Natural killer cell (primary cell): Measurements from ENCODE around the gene TMED4. TPM values are rescaled to one million over a fixed set of nuclear protein-coding genes. Genes with fewer than 3 reads are reported as not detected.

Source experiments
- ATAC-seq, 3 donors: fragments of 150-1000 bp in 2 of 3; fragments of 200-7000 bp in 1 of 3; cut with Tn5 transposase; 1 replicate in 1 of 3; 2 replicates in 2 of 3; pipeline ENCODE4 v1.10.0; 2021; ENCODE audit warnings: mild to moderate bottlenecking in 2 of 3, moderate library complexity in 2 of 3
- DNase-seq, 2 donors: peaks; one replicate each; pipeline versions ENCODE4 v3.0.0 to v3.0.0-alpha.2; 2013 to 2021; ENCODE audit warnings: mixed read lengths in 1 of 2
- H3K27ac ChIP-seq: one replicate; pipeline ENCODE4 v1.5.1; 2013; ENCODE audit warnings: mild to moderate bottlenecking, low read length
- H3K27me3 ChIP-seq: one replicate; pipeline ENCODE4 v1.6.1; 2013; ENCODE audit warnings: low read length; ENCODE audit not compliant: control insufficient read depth, insufficient read depth
- H3K36me3 ChIP-seq: one replicate; pipeline ENCODE4 v1.6.1; 2013; ENCODE audit warnings: low read length; ENCODE audit not compliant: control insufficient read depth, insufficient read depth
- H3K4me1 ChIP-seq: one replicate; pipeline ENCODE4 v1.6.1; 2013; ENCODE audit warnings: low read length; ENCODE audit not compliant: control insufficient read depth, insufficient read depth
- H3K4me3 ChIP-seq: one replicate; pipeline ENCODE4 v1.5.1; 2013; ENCODE audit warnings: low read length
- H3K9me3 ChIP-seq: one replicate; pipeline ENCODE4 v1.6.1; 2013; ENCODE audit warnings: low read length; ENCODE audit not compliant: control insufficient read depth, insufficient read depth
- H3K27ac Mint-ChIP-seq, 2 donors: one replicate each; pipeline ENCODE4 v1.8.0; 2022; ENCODE audit warnings: mild to moderate bottlenecking in 2 of 2, mixed read lengths in 2 of 2, moderate library complexity in 1 of 2
- H3K27me3 Mint-ChIP-seq, 2 donors: one replicate each; pipeline ENCODE4 v1.8.0; 2022; ENCODE audit warnings: low read depth in 2 of 2, mixed read lengths in 2 of 2
- H3K36me3 Mint-ChIP-seq: one replicate; pipeline ENCODE4 v1.8.0; 2022; ENCODE audit warnings: mixed read lengths
- H3K4me1 Mint-ChIP-seq, 2 donors: one replicate each; pipeline ENCODE4 v1.8.0; 2022; ENCODE audit warnings: mixed read lengths in 2 of 2
- H3K4me3 Mint-ChIP-seq: one replicate; pipeline ENCODE4 v1.8.0; 2022; ENCODE audit warnings: mild to moderate bottlenecking, moderate library complexity, mixed read lengths
- H3K9me3 Mint-ChIP-seq, 2 donors: one replicate each; pipeline ENCODE4 v1.8.0; 2022; ENCODE audit warnings: mixed read lengths in 2 of 2
- WGBS: methylation state at CpG from one replicate; pipeline ENCODE4 v1.1.7; 2013; ENCODE audit warnings: missing lambda C conversion rate; ENCODE audit not compliant: insufficient coverage; 5-methylcytosine and 5-hydroxymethylcytosine counted together
- intact Hi-C: fragments of 100-400 bp; cut with micrococcal nuclease; formaldehyde crosslinking; loops from one replicate; pipeline ENCODE4 v1.14.2; 2022
- total RNA-seq, 4 donors: library from RNA; stranded (reverse); fragments of 120-200 nt in 1 of 4; gene quantifications; one replicate each; pipeline versions ENCODE4 v1.2.3 to v1.2.4, GENCODE V29; 2013 to 2022
- TF ChIP-seq, protein P1 (sequence below): fragments of 200-600 bp; IDR thresholded peaks from one replicate; pipeline ENCODE4 v1.8.0; 2022; ENCODE audit warnings: antibody characterized with exemption

TMED4 gene
- total RNA-seq, 3 donors from 2014 or later (not counting 1 experiment from before 2014, with no cell fraction given): 93.1 to 101 (median 94.1) TPM

DNA sequence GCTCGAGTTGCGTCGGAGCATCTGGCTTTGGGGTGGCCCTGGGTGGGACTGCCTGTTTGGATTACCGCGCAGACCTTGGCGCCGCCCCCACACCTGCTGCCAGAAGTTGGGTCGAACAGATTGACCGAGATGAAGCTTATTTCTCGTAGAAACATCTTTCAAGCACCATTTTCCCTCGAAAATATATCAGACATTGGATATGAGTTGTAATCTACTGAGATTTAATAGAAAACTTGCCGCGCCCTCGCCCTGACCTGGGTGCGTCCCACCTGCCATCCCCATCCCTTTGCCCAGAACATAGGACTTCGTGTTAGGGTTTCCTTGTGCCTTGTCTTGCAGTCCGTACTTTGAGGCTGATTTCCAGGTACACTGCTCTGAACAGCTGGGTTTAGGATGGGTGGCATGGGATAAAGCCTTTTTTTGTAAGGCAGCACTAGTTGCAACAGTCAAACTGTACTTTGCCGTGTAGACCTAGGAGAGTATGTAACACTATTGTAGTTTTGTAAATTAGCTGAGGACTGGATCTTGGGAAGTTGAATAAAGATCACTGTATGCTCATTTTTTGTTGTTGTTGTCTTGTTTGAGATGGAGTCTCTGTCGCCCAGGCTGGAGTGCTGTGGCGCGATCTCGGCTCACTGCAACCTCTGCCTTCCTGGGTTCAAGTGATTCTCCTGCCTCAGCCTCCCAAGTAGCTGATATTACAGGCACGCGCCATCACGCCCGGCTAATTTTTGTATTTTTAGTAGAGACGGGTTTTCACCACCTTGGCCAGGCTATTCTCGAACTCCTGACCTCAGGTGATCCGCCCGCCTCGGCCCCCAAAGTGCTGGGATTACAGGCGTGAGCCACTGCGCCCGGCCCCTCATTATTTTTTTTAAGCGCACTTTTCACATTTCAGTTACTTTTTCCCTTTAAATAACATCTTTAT lies 25.4 kb upstream of the TMED4 start:
- Histone ChIP-seq H3K27ac (peak overlapping the region; percentile 92), H3K4me1 (peaks cover 28% of the 10 kb centered on the region), H3K27me3 (no peaks in the 10 kb centered on the region), H3K9me3 (no peaks in the 10 kb centered on the region), H3K4me3 (peak overlapping the region; percentile 86), H3K36me3 (no peaks in the 10 kb centered on the region)
- ATAC-seq (no peak), DNase-seq (no peak)
- TF ChIP-seq, protein P1, sequence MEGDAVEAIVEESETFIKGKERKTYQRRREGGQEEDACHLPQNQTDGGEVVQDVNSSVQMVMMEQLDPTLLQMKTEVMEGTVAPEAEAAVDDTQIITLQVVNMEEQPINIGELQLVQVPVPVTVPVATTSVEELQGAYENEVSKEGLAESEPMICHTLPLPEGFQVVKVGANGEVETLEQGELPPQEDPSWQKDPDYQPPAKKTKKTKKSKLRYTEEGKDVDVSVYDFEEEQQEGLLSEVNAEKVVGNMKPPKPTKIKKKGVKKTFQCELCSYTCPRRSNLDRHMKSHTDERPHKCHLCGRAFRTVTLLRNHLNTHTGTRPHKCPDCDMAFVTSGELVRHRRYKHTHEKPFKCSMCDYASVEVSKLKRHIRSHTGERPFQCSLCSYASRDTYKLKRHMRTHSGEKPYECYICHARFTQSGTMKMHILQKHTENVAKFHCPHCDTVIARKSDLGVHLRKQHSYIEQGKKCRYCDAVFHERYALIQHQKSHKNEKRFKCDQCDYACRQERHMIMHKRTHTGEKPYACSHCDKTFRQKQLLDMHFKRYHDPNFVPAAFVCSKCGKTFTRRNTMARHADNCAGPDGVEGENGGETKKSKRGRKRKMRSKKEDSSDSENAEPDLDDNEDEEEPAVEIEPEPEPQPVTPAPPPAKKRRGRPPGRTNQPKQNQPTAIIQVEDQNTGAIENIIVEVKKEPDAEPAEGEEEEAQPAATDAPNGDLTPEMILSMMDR: no peak
- intact Hi-C loops: loop anchor here (10.0 kb wide), 1 partner anchor 507 kb away; the partner anchor contains the start of gene TBRG4
- H3K27ac Mint-ChIP-seq: peak overlapping the region; percentile 99 to 100
- no peaks in the 10 kb centered on the region for H3K9me3 Mint-ChIP-seq
- no peaks in the 10 kb centered on the region for H3K27me3 Mint-ChIP-seq
- no peaks in the 10 kb centered on the region for H3K36me3 Mint-ChIP-seq
- H3K4me1 Mint-ChIP-seq: peaks cover 33 to 35% of the 10 kb centered on the region in 2 donors
- H3K4me3 Mint-ChIP-seq: peak overlapping the region; percentile 99
- WGBS: 53% methylated on average over 33 of the region's 35 CpGs

DNA sequence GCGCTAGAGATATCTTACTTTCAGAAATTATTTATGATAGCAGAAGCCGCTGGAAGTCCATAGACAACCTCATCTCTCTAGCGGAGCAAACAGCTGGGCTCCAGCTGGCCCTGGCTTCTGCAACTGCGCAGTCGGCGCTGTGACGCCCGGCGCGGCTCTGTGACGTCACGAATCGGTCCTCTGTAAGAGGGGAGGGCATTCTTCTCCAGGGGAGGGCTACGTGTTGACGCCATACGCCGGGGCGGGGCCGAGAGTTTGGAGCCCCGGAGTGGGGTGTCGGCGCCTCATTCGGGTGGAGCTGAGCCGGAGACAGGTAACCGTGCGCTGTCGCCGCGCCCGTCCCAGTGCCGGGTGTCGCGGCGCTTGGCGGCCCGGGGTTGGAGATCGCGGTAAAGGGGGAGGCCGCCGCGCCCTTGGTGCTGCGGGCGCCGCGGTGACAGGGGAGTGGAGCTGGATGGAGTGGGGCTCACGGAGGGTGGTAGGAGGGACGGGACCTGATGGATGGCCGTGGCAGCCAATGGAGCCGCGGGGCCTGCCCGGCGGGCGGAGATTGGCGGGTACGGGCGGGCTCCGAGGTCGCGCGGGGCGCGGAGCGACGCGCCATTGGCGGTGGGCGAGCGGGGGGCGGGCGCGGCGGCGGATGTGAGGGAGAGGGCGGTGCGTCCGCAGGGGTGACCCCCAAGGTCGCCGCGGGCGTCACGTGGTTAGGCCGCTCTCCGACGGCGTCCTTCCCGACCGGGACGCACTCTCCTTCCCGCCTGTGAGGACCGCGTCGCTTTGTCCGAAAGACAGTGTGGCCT lies 24.5 kb upstream of the TMED4 start, which contains the start of gene OGDH:
OGDH (plus strand) TSS at position 287 of the 800 bp plus-strand sequence. CDS start 17,717 bp downstream, outside the sequence.
- under 1% methylated on average over 93 of the region's 93 CpGs for WGBS
- H3K4me1 Mint-ChIP-seq: peaks cover 27 to 35% of the 10 kb centered on the region in 2 donors
- DNase-seq (peak; percentile 99 to 100), ATAC-seq (peak; percentile 90 to 98 (median 92))
- no peaks in the 10 kb centered on the region for H3K36me3 Mint-ChIP-seq
- Histone ChIP-seq H3K9me3 (no peaks in the 10 kb centered on the region), H3K36me3 (no peaks in the 10 kb centered on the region), H3K4me3 (peak within 1 kb of the TSS; percentile 86), H3K27me3 (no peaks in the 10 kb centered on the region), H3K4me1 (peaks cover 28% of the 10 kb centered on the region), H3K27ac (peak within 1 kb of the TSS; percentile 92)
- TF ChIP-seq, protein P1: no peak
- peak within 1 kb of the TSS; percentile 99 to 100 for H3K27ac Mint-ChIP-seq
- intact Hi-C loops: loop anchor here (1.0 to 10.0 kb wide), 6 partner anchors 24 to 508 kb away; partner anchors contain the start of genes H2AZ2, PURB, TBRG4 and TMED4
- peak within 1 kb of the TSS; percentile 99 for H3K4me3 Mint-ChIP-seq
- H3K27me3 Mint-ChIP-seq: no peaks in the 10 kb centered on the region
- H3K9me3 Mint-ChIP-seq: no peaks in the 10 kb centered on the region

DNA sequence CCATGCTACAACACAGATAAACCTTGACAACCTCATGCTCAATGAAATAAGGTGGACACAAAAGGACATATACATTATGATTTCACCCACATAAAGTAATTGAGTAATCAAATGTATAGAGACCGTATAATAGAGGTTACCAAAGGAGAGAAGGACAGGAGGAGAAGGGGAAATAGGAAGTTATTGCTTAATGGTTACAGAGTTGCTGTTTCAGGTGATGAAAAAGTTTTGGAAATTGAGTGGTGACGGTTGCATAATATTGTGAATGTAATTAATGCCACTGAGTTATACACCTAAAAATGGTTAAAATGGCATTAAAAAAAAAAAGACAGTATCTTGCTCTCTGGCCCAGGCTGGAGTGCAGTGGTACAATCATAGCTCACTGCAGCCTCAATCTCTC lies 22.9 kb upstream of the TMED4 start:
- Mint-ChIP-seq H3K9me3 (no peaks in the 10 kb centered on the region), H3K4me3 (peak overlapping the region; percentile 58), H3K27me3 (no peaks in the 10 kb centered on the region), H3K27ac (peak overlapping the region in 1 of 2 donors; percentile 99), H3K36me3 (no peaks in the 10 kb centered on the region), H3K4me1 (peaks cover 23 to 32% of the 10 kb centered on the region in 2 donors)
- DNase-seq (no peak), ATAC-seq (no peak)
- H3K27ac ChIP-seq: no peak overlapping the region
- H3K36me3 ChIP-seq: no peaks in the 10 kb centered on the region
- H3K27me3 ChIP-seq: no peaks in the 10 kb centered on the region
- TF ChIP-seq, protein P1: no peak
- intact Hi-C loops: loop anchor here (10.0 kb wide), 1 partner anchor 510 kb away; the partner anchor contains the start of gene TBRG4
- WGBS: 75% methylated on average over 2 of the region's 2 CpGs
- no peaks in the 10 kb centered on the region for H3K9me3 ChIP-seq
- no peak overlapping the region for H3K4me3 ChIP-seq
- H3K4me1 ChIP-seq: peaks cover 28% of the 10 kb centered on the region
